Tibial artery (tissue), 4 donors: Measurements from ENCODE around the gene NPIPB2.

Experiments
- DNase-seq, 2 donors: peaks; one replicate each; pipeline ENCODE4 v3.0.0-alpha.2; 2019
- H3K27ac ChIP-seq, 2 donors: fragments of 200-600 bp; sonication (generic) in 1 of 2; 1 replicate in 1 of 2; 2 replicates in 1 of 2; pipeline ENCODE4 v1.5.1; 2018 to 2019; ENCODE audit warnings: mild to moderate bottlenecking in 1 of 2
- H3K27me3 ChIP-seq, 2 donors: fragments of 200-600 bp; sonication (generic) in 1 of 2; one replicate each; pipeline versions ENCODE4 v1.5.1 to v1.6.0; 2016 to 2019
- H3K36me3 ChIP-seq, 3 donors: fragments of 200-600 bp; sonication (generic) in 2 of 3; one replicate each; pipeline ENCODE4 v1.5.1; 2016 to 2019; ENCODE audit warnings: mild to moderate bottlenecking in 2 of 3
- H3K4me1 ChIP-seq, 4 donors: fragments of 200-600 bp; sonication (generic) in 2 of 4; 1 replicate in 3 of 4; 2 replicates in 1 of 4; pipeline ENCODE4 v1.5.1; 2016 to 2019
- H3K4me3 ChIP-seq, 2 donors: fragments of 200-600 bp; sonication (generic) in 1 of 2; 1 replicate in 1 of 2; 2 replicates in 1 of 2; pipeline ENCODE4 v1.5.1; 2018 to 2019; ENCODE audit warnings: mild to moderate bottlenecking in 2 of 2
- H3K9me3 ChIP-seq, 3 donors: fragments of 200-600 bp; sonication (generic) in 1 of 3; one replicate each; pipeline ENCODE4 v1.5.1; 2016 to 2019
- intact Hi-C: fragments of 100-400 bp; cut with DNase I; formaldehyde crosslinking; loops from one replicate; pipeline ENCODE4 v1.15.0; 2023; ENCODE audit warnings: low total_unique reads
- TF ChIP-seq, protein P1 (sequence below), 2 experiments: fragments of 200-600 bp in 1 of 2; fragments of 450-650 bp in 1 of 2; IDR thresholded peaks; one replicate each; pipeline ENCODE4 v1.5.1; 2017 to 2019; ENCODE audit warnings: antibody characterized with exemption in 2 of 2, mild to moderate bottlenecking in 1 of 2, moderate library complexity in 1 of 2

Gene NPIPB2

DNA sequence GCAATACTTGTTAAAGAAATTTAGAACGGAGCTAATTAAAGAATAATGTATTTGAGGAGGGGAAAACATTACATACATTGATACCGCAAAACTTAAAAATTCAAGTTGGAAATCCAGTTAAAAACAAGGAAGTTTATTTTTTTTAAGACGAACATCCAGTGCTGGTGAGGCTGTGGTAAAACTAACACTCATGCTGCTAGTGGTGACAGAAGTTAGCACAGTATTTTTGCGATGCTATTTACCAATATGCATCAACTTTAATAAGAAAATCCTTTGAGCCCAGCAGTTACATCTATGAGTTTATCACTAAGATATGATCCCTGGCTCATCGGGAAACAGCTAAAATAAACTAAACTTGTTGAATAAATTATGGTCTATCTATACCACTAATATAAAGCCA lies 57.8 kb downstream of the NPIPB2 start:
- H3K36me3 ChIP-seq = peaks cover 70 to 94% (median 89%) of the 10 kb centered on the region in 3 donors
- H3K9me3 ChIP-seq = no peaks in the 10 kb centered on the region
- DNase-seq = no peak
- intact Hi-C loops = no loop called here
- no peaks in the 10 kb centered on the region for H3K4me1 ChIP-seq
- TF ChIP-seq, protein P1, sequence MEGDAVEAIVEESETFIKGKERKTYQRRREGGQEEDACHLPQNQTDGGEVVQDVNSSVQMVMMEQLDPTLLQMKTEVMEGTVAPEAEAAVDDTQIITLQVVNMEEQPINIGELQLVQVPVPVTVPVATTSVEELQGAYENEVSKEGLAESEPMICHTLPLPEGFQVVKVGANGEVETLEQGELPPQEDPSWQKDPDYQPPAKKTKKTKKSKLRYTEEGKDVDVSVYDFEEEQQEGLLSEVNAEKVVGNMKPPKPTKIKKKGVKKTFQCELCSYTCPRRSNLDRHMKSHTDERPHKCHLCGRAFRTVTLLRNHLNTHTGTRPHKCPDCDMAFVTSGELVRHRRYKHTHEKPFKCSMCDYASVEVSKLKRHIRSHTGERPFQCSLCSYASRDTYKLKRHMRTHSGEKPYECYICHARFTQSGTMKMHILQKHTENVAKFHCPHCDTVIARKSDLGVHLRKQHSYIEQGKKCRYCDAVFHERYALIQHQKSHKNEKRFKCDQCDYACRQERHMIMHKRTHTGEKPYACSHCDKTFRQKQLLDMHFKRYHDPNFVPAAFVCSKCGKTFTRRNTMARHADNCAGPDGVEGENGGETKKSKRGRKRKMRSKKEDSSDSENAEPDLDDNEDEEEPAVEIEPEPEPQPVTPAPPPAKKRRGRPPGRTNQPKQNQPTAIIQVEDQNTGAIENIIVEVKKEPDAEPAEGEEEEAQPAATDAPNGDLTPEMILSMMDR (IDR thresholded peaks at IDR 0.05) = no peak
- no peak overlapping the region for H3K4me3 ChIP-seq
- H3K27me3 ChIP-seq = no peaks in the 10 kb centered on the region
- H3K27ac ChIP-seq = no peak overlapping the region

DNA sequence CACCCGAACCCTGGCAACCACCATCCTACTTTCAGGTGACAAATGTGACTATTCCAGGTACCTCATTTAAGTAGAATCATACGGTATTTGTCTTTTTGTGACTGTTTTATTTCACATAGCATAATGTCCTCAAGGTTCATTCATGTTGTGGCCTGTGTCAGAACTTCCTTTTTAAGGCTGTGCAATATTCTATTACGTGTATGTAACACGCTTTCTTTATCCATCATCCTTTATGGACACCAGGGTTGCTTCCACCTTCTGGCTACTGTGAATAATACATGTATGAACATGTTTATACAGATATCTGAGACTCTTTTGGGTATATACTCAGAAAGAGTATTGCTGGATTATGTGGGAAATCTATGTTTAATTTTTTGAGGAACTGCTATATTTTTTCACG lies 61.8 kb downstream of the NPIPB2 start:
- TF ChIP-seq, protein P1 (IDR thresholded peaks at IDR 0.05) = no peak
- DNase-seq = no peak
- H3K9me3 ChIP-seq = no peaks in the 10 kb centered on the region
- no peak overlapping the region for H3K4me3 ChIP-seq
- H3K27me3 ChIP-seq = no peaks in the 10 kb centered on the region
- H3K4me1 ChIP-seq = no peaks in the 10 kb centered on the region
- no peak overlapping the region for H3K27ac ChIP-seq
- intact Hi-C loops = no loop called here
- peaks cover 64 to 94% (median 86%) of the 10 kb centered on the region in 3 donors for H3K36me3 ChIP-seq

DNA sequence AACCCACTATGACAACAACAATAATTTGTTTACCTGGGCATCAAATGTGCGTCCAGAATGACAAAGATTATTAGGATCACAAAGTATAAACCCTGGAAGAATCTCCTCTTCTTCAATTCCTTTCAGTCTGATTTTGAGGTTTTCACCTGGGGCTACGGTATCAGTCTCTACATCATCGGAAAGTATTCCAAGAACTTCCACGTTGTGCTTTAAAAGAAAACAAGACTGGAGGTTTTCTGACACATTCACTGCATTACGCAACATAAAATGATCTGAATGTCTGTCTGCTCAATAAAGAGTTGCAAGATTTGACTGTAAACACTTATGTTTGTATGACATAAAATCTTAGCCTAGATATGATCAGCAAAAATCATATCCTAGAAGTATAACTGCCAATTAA lies 64.5 kb downstream of the NPIPB2 start:
- no peaks in the 10 kb centered on the region for H3K4me1 ChIP-seq
- H3K4me3 ChIP-seq = no peak overlapping the region
- TF ChIP-seq, protein P1 (IDR thresholded peaks at IDR 0.05) = no peak
- no peaks in the 10 kb centered on the region for H3K27me3 ChIP-seq
- intact Hi-C loops = no loop called here
- no peaks in the 10 kb centered on the region for H3K9me3 ChIP-seq
- H3K36me3 ChIP-seq = peaks cover 45 to 97% (median 92%) of the 10 kb centered on the region in 3 donors
- H3K27ac ChIP-seq = no peak overlapping the region
- no peak for DNase-seq
